ENCODE measurements around the gene NPLOC4.

GRCh38 chr17:81552244-81553017, 84.5 kb downstream of the NPLOC4 start, which contains the start of gene FAAP100:
- TF ChIP-seq POLR2A (IDR thresholded peaks at IDR 0.05) (peak; percentile 58 to 80), CTCF (IDR thresholded peaks at IDR 0.05) (no peak)

Measured in uterus (tissue), 2 donors.